Measurements from ENCODE around the gene TLR2.

The TLR2 gene

GRCh38 chr4:153679486-153679885, 4.6 kb upstream of the TLR2 start:
- no peak for DNase-seq (ENCODE audit: extremely low read depth, low read depth)
- TF ChIP-seq CTCF (IDR thresholded peaks at IDR 0.05; ENCODE audit: low read depth, low read length) = no peak

- DNase-seq (ENCODE audit: extremely low read depth, low read depth) = no peak
- TF ChIP-seq CTCF (IDR thresholded peaks at IDR 0.05; ENCODE audit: low read depth, low read length) = no peak
These were observed 308 bp upstream of the TLR2 start for GRCh38 chr4:153683763-153684181.

GRCh38 chr4:153684971-153685371, 891 bp downstream of the TLR2 start:
- no peak for DNase-seq (ENCODE audit: extremely low read depth, low read depth)
- TF ChIP-seq CTCF (IDR thresholded peaks at IDR 0.05; ENCODE audit: low read depth, low read length) = no peak

- DNase-seq (ENCODE audit: extremely low read depth, low read depth) = no peak
- no peak for TF ChIP-seq CTCF (IDR thresholded peaks at IDR 0.05; ENCODE audit: low read depth, low read length)
These were observed 20.4 kb downstream of the TLR2 start for GRCh38 chr4:153704522-153704921.

- no peak for TF ChIP-seq CTCF (IDR thresholded peaks at IDR 0.05; ENCODE audit: low read depth, low read length)
- no peak for DNase-seq (ENCODE audit: extremely low read depth, low read depth)
These were observed 21.8 kb downstream of the TLR2 start for GRCh38 chr4:153705743-153706468.

- no peak for TF ChIP-seq CTCF (IDR thresholded peaks at IDR 0.05; ENCODE audit: low read depth, low read length)
- no peak for DNase-seq (ENCODE audit: extremely low read depth, low read depth)
These were observed 22.4 kb downstream of the TLR2 start for GRCh38 chr4:153706519-153706918.

- DNase-seq (ENCODE audit: extremely low read depth, low read depth) = no peak
- TF ChIP-seq CTCF (IDR thresholded peaks at IDR 0.05; ENCODE audit: low read depth, low read length) = no peak
These were observed 26.6 kb downstream of the TLR2 start for GRCh38 chr4:153710681-153711080.
